GM10248 (cell line): Measurements from ENCODE around the gene MTHFD2L.

Experiments
- CTCF ChIA-PET: fragments of 300-600 bp; sonication (Branson Sonifier 250); formaldehyde crosslinking; extraction: SDS; loops from one replicate; lab custom pipeline; 2021; ENCODE audit warnings: antibody characterized with exemption; lab: Yijun Ruan, JAX
- POLR2A ChIA-PET: fragments of 350-650 bp; sonication (Branson Sonifier 250); formaldehyde crosslinking; extraction: SDS; loops from one replicate; lab custom pipeline; 2020; ENCODE audit warnings: antibody characterized with exemption; lab: Yijun Ruan, JAX
- DNase-seq: peaks from one replicate; pipeline ENCODE4 v3.0.0; 2012; ENCODE audit errors: extremely low spot score
- CTCF ChIP-seq: IDR thresholded peaks from 2 replicates; pipeline ENCODE4 v1.5.1; 2012; ENCODE audit warnings: mild to moderate bottlenecking, low read depth; ENCODE audit errors: extremely low read depth, missing control alignments, control extremely low read depth

The MTHFD2L gene

GRCh38 chr4:74111306-74111975 lies 46.5 kb upstream of the MTHFD2L start:
- CTCF ChIA-PET, result interaction anchor here (1.1 to 1.3 kb wide), 4 partner anchors 20 to 209 kb away, joined by 3 to 4 read pairs (median 4); no protein-coding TSS in a partner anchor
- no peak for DNase-seq
- POLR2A ChIA-PET, result no interaction called here
- no peak for TF ChIP-seq CTCF

GRCh38 chr4:74111990-74112389 lies 45.9 kb upstream of the MTHFD2L start:
- CTCF ChIA-PET, result interaction anchor here (1.1 to 1.3 kb wide), 4 partner anchors 19 to 209 kb away, joined by 3 to 4 read pairs (median 4); no protein-coding TSS in a partner anchor
- TF ChIP-seq CTCF, result no peak
- POLR2A ChIA-PET, result no interaction called here
- no peak for DNase-seq

GRCh38 chr4:74112399-74113105 lies 45.4 kb upstream of the MTHFD2L start:
- POLR2A ChIA-PET, result no interaction called here
- no peak for TF ChIP-seq CTCF
- no peak for DNase-seq
- CTCF ChIA-PET, result interaction anchor here (1.1 to 1.3 kb wide), 3 partner anchors 19 to 208 kb away, joined by 3 to 4 read pairs (median 3); no protein-coding TSS in a partner anchor

GRCh38 chr4:74114234-74114633 lies 43.7 kb upstream of the MTHFD2L start:
- TF ChIP-seq CTCF, result no peak
- CTCF ChIA-PET, result interaction anchor here (1.1 to 3.6 kb wide), 2 partner anchors 20 to 540 kb away, joined by 3 to 22 read pairs; no protein-coding TSS in a partner anchor
- no peak for DNase-seq
- POLR2A ChIA-PET, result no interaction called here

- POLR2A ChIA-PET, result no interaction called here
- DNase-seq, result no peak
- CTCF ChIA-PET, result interaction anchor here (3.6 kb wide), 1 partner anchor 17 kb away, joined by 22 read pairs; no protein-coding TSS in a partner anchor
Observed at GRCh38 chr4:74117024-74117534, 40.8 kb upstream of the MTHFD2L start.

More at GRCh38 chr4:74117024-74117534, 40.8 kb upstream of the MTHFD2L start:
- TF ChIP-seq CTCF, result no peak
